SK-N-SH (cell line): ENCODE data around the gene TRAM2. TPM values are rescaled to one million over a fixed set of nuclear protein-coding genes. Genes with fewer than 3 reads are reported as not detected.

Source experiments
- CHD2 ChIP-seq: fragments of 150-350 bp; IDR thresholded peaks from 2 replicates; pipeline ENCODE4 v1.6.1; 2018; ENCODE audit warnings: low read length; ENCODE audit not compliant: partially characterized antibody
- ELF1 ChIP-seq: IDR thresholded peaks from 2 replicates; pipeline ENCODE4 v1.4.0; 2012
- FOXJ3 ChIP-seq: sonication (generic); formaldehyde crosslinking; IDR thresholded peaks from 2 replicates; pipeline ENCODE4 v1.5.1; 2020; ENCODE audit warnings: mild to moderate bottlenecking, missing genetic modification reagents
- GABPA ChIP-seq: IDR thresholded peaks from 2 replicates; pipeline ENCODE4 v1.4.0; 2012; ENCODE audit warnings: low read depth, mild to moderate bottlenecking
- IRF3 ChIP-seq: fragments of 150-350 bp; IDR thresholded peaks from 2 replicates; pipeline ENCODE4 v1.6.1; 2016; ENCODE audit warnings: mild to moderate bottlenecking, low read depth, low read length
- JUND ChIP-seq: IDR thresholded peaks from 2 replicates; pipeline ENCODE4 v1.4.0; 2012
- MAX ChIP-seq: IDR thresholded peaks from 2 replicates; pipeline ENCODE4 v1.4.0; 2012; ENCODE audit warnings: low read depth
- MXI1 ChIP-seq: IDR thresholded peaks from 2 replicates; pipeline ENCODE4 v1.6.1; 2012; ENCODE audit warnings: mild to moderate bottlenecking, low read depth, low read length, improper control_type of control experiment
- PBX3 ChIP-seq: IDR thresholded peaks from 2 replicates; pipeline ENCODE4; 2012
- POLR2AphosphoS5 ChIP-seq: IDR thresholded peaks from 2 replicates; pipeline ENCODE4 v1.6.1; 2012; ENCODE audit warnings: low read depth, low read length
- RAD21 ChIP-seq: IDR thresholded peaks from 2 replicates; pipeline ENCODE4 v1.6.1; 2012; ENCODE audit warnings: mild to moderate bottlenecking, low read length
- RCOR1 ChIP-seq: fragments of 150-350 bp; IDR thresholded peaks from 2 replicates; pipeline ENCODE4 v1.6.1; 2017; ENCODE audit warnings: antibody characterized with exemption, low read length
- REST ChIP-seq: IDR thresholded peaks from 2 replicates; pipeline ENCODE4 v1.6.1; 2012; ENCODE audit warnings: mild to moderate bottlenecking, low read depth, low read length, moderate library complexity
- RXRA ChIP-seq: IDR thresholded peaks from 2 replicates; pipeline ENCODE4 v1.4.0; 2012; ENCODE audit warnings: low read depth, mild to moderate bottlenecking, borderline replicate concordance
- SIN3A ChIP-seq: IDR thresholded peaks from 2 replicates; pipeline ENCODE4 v1.6.1; 2012; ENCODE audit warnings: low read depth, mild to moderate bottlenecking, low read length, moderate library complexity, borderline replicate concordance
- SMC3 ChIP-seq: IDR thresholded peaks from 2 replicates; pipeline ENCODE4 v1.6.1; 2012; ENCODE audit warnings: low read depth, low read length, improper control_type of control experiment
- YY1 ChIP-seq: IDR thresholded peaks from 2 replicates; pipeline ENCODE4 v1.4.0; 2012; ENCODE audit warnings: low read depth, mild to moderate bottlenecking
- polyA plus RNA-seq, 3 experiments: library from polyadenylated mRNA; depleted of rRNA; stranded (reverse); fragments of >200 nt; gene quantifications; 2 replicates each; pipeline ENCODE4 v1.2.3, GENCODE V29; 2012

Gene TRAM2
- polyA plus RNA-seq, 1 of the 3 experiments (the other 2 are of a cell fraction): 26.4 TPM

- no peak for TF ChIP-seq IRF3
- peak; percentile 70; the same call in 1 of the 2 replicates for TF ChIP-seq RXRA
- peak; percentile 83 for TF ChIP-seq POLR2AphosphoS5
- no peak for TF ChIP-seq YY1
- TF ChIP-seq CHD2: peak; percentile 66
- peak; percentile 82 for TF ChIP-seq JUND
- no peak; the same call in 1 of the 2 replicates for TF ChIP-seq MXI1
- TF ChIP-seq MAX: peak; percentile 49
- TF ChIP-seq SIN3A: peak; percentile 91
- no peak for TF ChIP-seq ELF1
- no peak for TF ChIP-seq GABPA
- TF ChIP-seq REST: no peak; the same call in 1 of the 2 replicates
- peak; percentile 92 for TF ChIP-seq FOXJ3 (CRISPR knock-in tag)
- peak; percentile 25; the same call in 1 of the 2 replicates for TF ChIP-seq SMC3
- peak; percentile 97 for TF ChIP-seq RCOR1
- TF ChIP-seq PBX3: peak; percentile 83
- TF ChIP-seq RAD21: peak; percentile 54
These were observed 25.2 kb downstream of the TRAM2 start (continued) for GRCh38 chr6:52551483-52552277.
